GM23338 (cell line): Measurements from ENCODE around the gene ARHGEF39. TPM values are rescaled to one million over a fixed set of nuclear protein-coding genes. Genes with fewer than 3 reads are reported as not detected.

Experiments
- ATAC-seq: fragments of 200-7000 bp; cut with Tn5 transposase; 3 replicates; pipeline ENCODE4 v1.9.1; 2020
- DNase-seq: peaks from one replicate; pipeline ENCODE4 v3.0.0-alpha.2; 2015; ENCODE audit warnings: low spot score
- H2AFZ ChIP-seq: fragments of 200-600 bp; sonication (generic); 2 replicates; pipeline ENCODE4 v1.8.0; 2016; ENCODE audit warnings: antibody characterized with exemption, mild to moderate bottlenecking, moderate library complexity
- H3F3A ChIP-seq: fragments of 200-600 bp; sonication (generic); replicated peaks from 2 replicates; pipeline ENCODE4 v1.8.0; 2017; ENCODE audit warnings: antibody characterized with exemption, mixed run types, low read depth
- H3K27ac ChIP-seq: fragments of 200-600 bp; sonication (generic); 2 replicates; pipeline ENCODE4 v1.6.1; 2016; ENCODE audit warnings: low read depth
- H3K27me3 ChIP-seq: fragments of 200-600 bp; sonication (generic); 2 replicates; pipeline ENCODE4 v1.8.0; 2016; ENCODE audit warnings: mild to moderate bottlenecking, mixed run types, moderate library complexity; ENCODE audit not compliant: insufficient read depth
- H3K36me3 ChIP-seq: fragments of 200-600 bp; sonication (generic); 2 replicates; pipeline ENCODE4 v1.8.0; 2016; ENCODE audit warnings: mild to moderate bottlenecking; ENCODE audit not compliant: insufficient read depth
- H3K4me1 ChIP-seq: fragments of 200-600 bp; sonication (generic); 2 replicates; pipeline ENCODE4 v1.8.0; 2016; ENCODE audit warnings: mild to moderate bottlenecking, moderate library complexity; ENCODE audit not compliant: insufficient read depth
- H3K4me2 ChIP-seq: fragments of 200-600 bp; sonication (generic); 2 replicates; pipeline ENCODE4 v1.7.1; 2017; ENCODE audit warnings: mixed run types
- H3K4me3 ChIP-seq: fragments of 200-600 bp; sonication (generic); 2 replicates; pipeline ENCODE4 v1.6.1; 2016; ENCODE audit warnings: mixed run types
- H3K79me2 ChIP-seq: fragments of 200-600 bp; sonication (generic); replicated peaks from 2 replicates; pipeline ENCODE4 v1.8.0; 2017; ENCODE audit warnings: mild to moderate bottlenecking; ENCODE audit not compliant: insufficient read depth
- H3K9me2 ChIP-seq: fragments of 200-600 bp; sonication (generic); 2 replicates; pipeline ENCODE4 v1.8.0; 2017; ENCODE audit not compliant: insufficient read depth
- H4K20me1 ChIP-seq: fragments of 200-600 bp; sonication (generic); replicated peaks from 2 replicates; pipeline ENCODE4 v1.8.0; 2017; ENCODE audit warnings: mild to moderate bottlenecking; ENCODE audit not compliant: insufficient read depth
- H3K27ac Mint-ChIP-seq: 2 replicates; pipeline ENCODE4 v1.8.0; 2020; ENCODE audit warnings: inconsistent platforms, mild to moderate bottlenecking, moderate library complexity, mixed read lengths
- H3K27me3 Mint-ChIP-seq: 3 replicates; pipeline ENCODE4 v1.8.0; 2022; ENCODE audit warnings: low read depth, mild to moderate bottlenecking, moderate library complexity, mixed read lengths, inconsistent platforms; ENCODE audit not compliant: insufficient read depth, poor library complexity
- H3K36me3 Mint-ChIP-seq: 3 replicates; pipeline ENCODE4 v1.8.0; 2021; ENCODE audit warnings: low read depth, mild to moderate bottlenecking, inconsistent platforms, moderate library complexity, mixed read lengths
- H3K4me1 Mint-ChIP-seq: 3 replicates; pipeline ENCODE4 v1.8.0; 2020; ENCODE audit warnings: mild to moderate bottlenecking, inconsistent platforms, mixed read lengths
- H3K4me3 Mint-ChIP-seq: 3 replicates; pipeline ENCODE4 v1.8.0; 2021; ENCODE audit warnings: moderate library complexity, mild to moderate bottlenecking, inconsistent platforms, mixed read lengths
- H3K9me3 Mint-ChIP-seq: 3 replicates; pipeline ENCODE4 v1.8.0; 2020; ENCODE audit warnings: moderate library complexity, mild to moderate bottlenecking, inconsistent platforms, mixed read lengths
- CTCF ChIP-seq, 2 experiments: fragments of 200-600 bp in 1 of 2; sonication (generic) in 1 of 2; conservative IDR thresholded peaks; 2 replicates each; pipeline versions ENCODE4 v1.5.1 to v1.6.1; 2016 to 2017; ENCODE audit warnings: antibody characterized with exemption in 2 of 2, low read depth in 2 of 2, mild to moderate bottlenecking in 2 of 2, moderate library complexity in 1 of 2
- ETS1 ChIP-seq: IDR thresholded peaks from 2 replicates; pipeline ENCODE4 v1.6.1; 2016; ENCODE audit warnings: antibody characterized with exemption
- EZH2 ChIP-seq: fragments of 200-600 bp; sonication (generic); IDR thresholded peaks from one replicate; pipeline ENCODE4 v1.8.0; 2017; ENCODE audit warnings: antibody characterized with exemption, mild to moderate bottlenecking, low read depth; ENCODE audit not compliant: unreplicated experiment
- EZH2phosphoT487 ChIP-seq: fragments of 200-600 bp; sonication (generic); IDR thresholded peaks from one replicate; pipeline ENCODE4 v1.8.1; 2018; ENCODE audit warnings: antibody characterized with exemption; ENCODE audit not compliant: unreplicated experiment
- JUNB ChIP-seq: IDR thresholded peaks from one replicate; pipeline ENCODE4 v1.6.1; 2016; ENCODE audit warnings: antibody characterized with exemption; ENCODE audit not compliant: unreplicated experiment
- NANOG ChIP-seq: IDR thresholded peaks from 2 replicates; pipeline ENCODE4 v1.6.1; 2016; ENCODE audit warnings: antibody characterized with exemption, borderline replicate concordance
- POLR2AphosphoS5 ChIP-seq: IDR thresholded peaks from 2 replicates; pipeline ENCODE4 v1.6.1; 2016; ENCODE audit warnings: antibody characterized with exemption, low read depth
- STAT1 ChIP-seq: IDR thresholded peaks from one replicate; pipeline ENCODE4 v1.6.1; 2016; ENCODE audit warnings: antibody characterized with exemption; ENCODE audit not compliant: unreplicated experiment
- ZNF114 ChIP-seq: fragments of 250-450 bp; sonication (Bioruptor Pico); IDR thresholded peaks from 2 replicates; pipeline ENCODE4 v1.5.0; 2020; ENCODE audit warnings: mild to moderate bottlenecking, moderate library complexity
- ZNF331 ChIP-seq: fragments of 250-450 bp; sonication (Bioruptor Pico); IDR thresholded peaks from 2 replicates; pipeline ENCODE4 v1.5.0; 2020; ENCODE audit warnings: low read depth, mild to moderate bottlenecking, moderate library complexity
- ZNF462 ChIP-seq: fragments of 250-450 bp; sonication (Bioruptor Pico); IDR thresholded peaks from 2 replicates; pipeline ENCODE4 v1.5.0; 2020; ENCODE audit warnings: mild to moderate bottlenecking, moderate library complexity
- polyA plus RNA-seq: library from polyadenylated mRNA; unstranded; fragments of >200 nt; fragmentation: Nextera tagmentation; extraction: Ambion mirVana; gene quantifications from 2 replicates; pipeline ENCODE4 v1.2.1, GENCODE V29; 2016
- total RNA-seq: library from RNA; depleted of rRNA; stranded (reverse); fragments of >200 nt; shearing (Covaris generic); gene quantifications from 2 replicates; pipeline ENCODE4 v1.2.3, GENCODE V29; 2014
- TF ChIP-seq, protein P1 (sequence below): IDR thresholded peaks from one replicate; pipeline ENCODE4 v1.6.1; 2018; ENCODE audit warnings: antibody characterized with exemption; ENCODE audit not compliant: unreplicated experiment

ARHGEF39 gene
- total and polyA plus RNA-seq, 2 experiments from 2014 or later: 16.8 to 31.0 TPM

DNA sequence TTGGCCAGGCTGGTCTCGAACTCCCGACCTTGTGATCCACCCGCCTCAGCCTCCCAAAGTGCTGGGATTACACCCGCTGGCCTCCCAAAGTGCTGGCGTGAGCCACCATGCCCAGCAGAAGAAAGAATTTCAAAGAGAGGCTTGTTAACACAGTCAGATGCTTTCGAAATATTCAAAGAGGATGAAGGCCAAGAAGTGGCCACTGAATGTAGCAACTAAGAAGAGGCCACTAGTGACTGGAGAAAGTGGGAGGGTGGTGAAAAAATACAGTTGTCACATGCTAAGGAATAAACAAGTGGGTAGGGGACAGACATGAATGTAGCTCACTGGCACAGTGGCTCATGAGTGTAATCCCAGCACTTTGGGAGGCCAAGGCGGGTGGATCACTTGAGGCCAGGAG lies 37.7 kb upstream of the ARHGEF39 start:
- H3F3A ChIP-seq: no peaks in the 10 kb centered on the region
- TF ChIP-seq, protein P1, sequence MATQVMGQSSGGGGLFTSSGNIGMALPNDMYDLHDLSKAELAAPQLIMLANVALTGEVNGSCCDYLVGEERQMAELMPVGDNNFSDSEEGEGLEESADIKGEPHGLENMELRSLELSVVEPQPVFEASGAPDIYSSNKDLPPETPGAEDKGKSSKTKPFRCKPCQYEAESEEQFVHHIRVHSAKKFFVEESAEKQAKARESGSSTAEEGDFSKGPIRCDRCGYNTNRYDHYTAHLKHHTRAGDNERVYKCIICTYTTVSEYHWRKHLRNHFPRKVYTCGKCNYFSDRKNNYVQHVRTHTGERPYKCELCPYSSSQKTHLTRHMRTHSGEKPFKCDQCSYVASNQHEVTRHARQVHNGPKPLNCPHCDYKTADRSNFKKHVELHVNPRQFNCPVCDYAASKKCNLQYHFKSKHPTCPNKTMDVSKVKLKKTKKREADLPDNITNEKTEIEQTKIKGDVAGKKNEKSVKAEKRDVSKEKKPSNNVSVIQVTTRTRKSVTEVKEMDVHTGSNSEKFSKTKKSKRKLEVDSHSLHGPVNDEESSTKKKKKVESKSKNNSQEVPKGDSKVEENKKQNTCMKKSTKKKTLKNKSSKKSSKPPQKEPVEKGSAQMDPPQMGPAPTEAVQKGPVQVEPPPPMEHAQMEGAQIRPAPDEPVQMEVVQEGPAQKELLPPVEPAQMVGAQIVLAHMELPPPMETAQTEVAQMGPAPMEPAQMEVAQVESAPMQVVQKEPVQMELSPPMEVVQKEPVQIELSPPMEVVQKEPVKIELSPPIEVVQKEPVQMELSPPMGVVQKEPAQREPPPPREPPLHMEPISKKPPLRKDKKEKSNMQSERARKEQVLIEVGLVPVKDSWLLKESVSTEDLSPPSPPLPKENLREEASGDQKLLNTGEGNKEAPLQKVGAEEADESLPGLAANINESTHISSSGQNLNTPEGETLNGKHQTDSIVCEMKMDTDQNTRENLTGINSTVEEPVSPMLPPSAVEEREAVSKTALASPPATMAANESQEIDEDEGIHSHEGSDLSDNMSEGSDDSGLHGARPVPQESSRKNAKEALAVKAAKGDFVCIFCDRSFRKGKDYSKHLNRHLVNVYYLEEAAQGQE: no peak
- TF ChIP-seq ZNF462 (CRISPR knock-in tag) (no peak), EZH2 (no peak), CTCF (conservative IDR thresholded peaks at IDR 0.05; ENCODE audit: low read depth in 2 of 2) (no peak), ETS1 (no peak), ZNF114 (CRISPR knock-in tag) (no peak), NANOG (no peak), JUNB (no peak), STAT1 (no peak), ZNF331 (no peak), EZH2phosphoT487 (no peak), POLR2AphosphoS5 (no peak)
- peaks cover 38% of the 10 kb centered on the region; the same call in 1 of the 2 replicates for H3K36me3 ChIP-seq
- H4K20me1 ChIP-seq: no peaks in the 10 kb centered on the region
- no peaks in the 10 kb centered on the region for H3K9me2 ChIP-seq
- H3K4me3 Mint-ChIP-seq: no peak overlapping the region
- no peaks in the 10 kb centered on the region for H3K4me1 ChIP-seq
- H3K36me3 Mint-ChIP-seq: peaks cover 23% of the 10 kb centered on the region
- DNase-seq: no peak
- peaks cover 6% of the 10 kb centered on the region for H3K27me3 Mint-ChIP-seq
- H3K27me3 ChIP-seq: no peaks in the 10 kb centered on the region
- ATAC-seq: no peak
- no peak overlapping the region for H3K4me2 ChIP-seq
- no peaks in the 10 kb centered on the region for H3K4me1 Mint-ChIP-seq
- H2AFZ ChIP-seq: no peak overlapping the region
- H3K79me2 ChIP-seq: no peaks in the 10 kb centered on the region
- H3K9me3 Mint-ChIP-seq: no peaks in the 10 kb centered on the region
- no peak overlapping the region for H3K4me3 ChIP-seq
- H3K27ac ChIP-seq: no peak overlapping the region
- H3K27ac Mint-ChIP-seq: no peak overlapping the region
